ENCODE results near the gene ZNF346.
"Not testable (repeated sequence)": the region's sequence is repeated elsewhere in the genome, so short reads cannot be mapped to it uniquely, and the experiment has no call there.

The ZNF346 gene

GRCh38 chr5:177022386-177023302, at the start of gene ZNF346:
ZNF346 (plus strand) TSS chr5:177022696; CDS start chr5:177022739, 43 bp downstream.
- peak; percentile 96 for DNase-seq

GRCh38 chr5:176979669-176980068, 42.8 kb upstream of the ZNF346 start:
- no peak for DNase-seq

- DNase-seq = no peak
Measured at GRCh38 chr5:176980818-176981217, 41.7 kb upstream of the ZNF346 start.

GRCh38 chr5:176983112-176983511, 39.4 kb upstream of the ZNF346 start:
- not testable (repeated sequence) for DNase-seq

GRCh38 chr5:176983593-176983992, 38.9 kb upstream of the ZNF346 start:
- DNase-seq = not testable (repeated sequence)

GRCh38 chr5:176984176-176984575, 38.3 kb upstream of the ZNF346 start:
- not testable (repeated sequence) for DNase-seq

- DNase-seq = no peak
Measured at GRCh38 chr5:176985516-176985915, 37.0 kb upstream of the ZNF346 start.

GRCh38 chr5:176986280-176986679, 36.2 kb upstream of the ZNF346 start:
- DNase-seq = no peak

- no peak for DNase-seq
Measured at GRCh38 chr5:176987583-176987982, 34.9 kb upstream of the ZNF346 start.

- DNase-seq = not testable (repeated sequence)
Measured at GRCh38 chr5:176993081-176993480, 29.4 kb upstream of the ZNF346 start.

GRCh38 chr5:176994460-176995121, 27.9 kb upstream of the ZNF346 start:
- no peak for DNase-seq

GRCh38 chr5:176995122-176995490, 27.4 kb upstream of the ZNF346 start:
- DNase-seq = no peak

- DNase-seq = no peak
Measured at GRCh38 chr5:176995896-176996767, 26.4 kb upstream of the ZNF346 start.

- DNase-seq = no peak
Measured at GRCh38 chr5:176996780-176997179, 25.7 kb upstream of the ZNF346 start.

- DNase-seq = no peak
Measured at GRCh38 chr5:176998828-176999227, 23.7 kb upstream of the ZNF346 start.

GRCh38 chr5:176999526-176999925, 23.0 kb upstream of the ZNF346 start:
- DNase-seq = not testable (repeated sequence)

- DNase-seq = no peak
Measured at GRCh38 chr5:177003649-177004048, 18.8 kb upstream of the ZNF346 start.

- DNase-seq = no peak
Measured at GRCh38 chr5:177004961-177005360, 17.5 kb upstream of the ZNF346 start.

- DNase-seq = peak; percentile 81
Measured at GRCh38 chr5:177005619-177006264, 16.8 kb upstream of the ZNF346 start.

- DNase-seq = peak; percentile 94
Measured at GRCh38 chr5:177006265-177006972, 16.1 kb upstream of the ZNF346 start, which contains the start of gene UIMC1. UIMC1 (minus strand) TSS chr5:177006779; CDS start chr5:176982615, 24,164 bp downstream.

- no peak for DNase-seq
Measured at GRCh38 chr5:177008716-177009115, 13.8 kb upstream of the ZNF346 start.

- no peak for DNase-seq
Measured at GRCh38 chr5:177010153-177010552, 12.3 kb upstream of the ZNF346 start.

All from NCI-H82 (cell line).